ENCODE results near the gene ANKS3.

DNA sequence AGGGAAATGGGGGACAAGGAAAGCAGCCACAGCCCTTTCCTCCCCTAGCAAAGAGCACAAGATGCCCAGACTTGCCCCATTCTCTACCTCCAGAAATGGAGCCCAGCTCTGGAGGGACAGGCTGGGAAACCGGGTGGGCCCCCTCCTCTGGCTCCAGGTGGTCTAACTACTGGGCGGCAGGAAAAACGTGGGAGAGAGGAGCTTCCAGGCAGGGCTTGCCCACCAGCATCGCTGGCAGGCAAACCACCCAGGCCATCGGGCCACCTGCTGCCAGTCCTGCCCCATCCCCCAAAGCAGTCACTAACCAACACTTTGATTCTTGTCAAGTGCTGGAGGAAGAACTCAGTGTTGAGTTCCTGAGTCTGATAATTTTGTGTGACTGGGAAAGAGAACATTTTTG is 15.6 kb downstream of the ANKS3 start:
- TF ChIP-seq, protein P1, sequence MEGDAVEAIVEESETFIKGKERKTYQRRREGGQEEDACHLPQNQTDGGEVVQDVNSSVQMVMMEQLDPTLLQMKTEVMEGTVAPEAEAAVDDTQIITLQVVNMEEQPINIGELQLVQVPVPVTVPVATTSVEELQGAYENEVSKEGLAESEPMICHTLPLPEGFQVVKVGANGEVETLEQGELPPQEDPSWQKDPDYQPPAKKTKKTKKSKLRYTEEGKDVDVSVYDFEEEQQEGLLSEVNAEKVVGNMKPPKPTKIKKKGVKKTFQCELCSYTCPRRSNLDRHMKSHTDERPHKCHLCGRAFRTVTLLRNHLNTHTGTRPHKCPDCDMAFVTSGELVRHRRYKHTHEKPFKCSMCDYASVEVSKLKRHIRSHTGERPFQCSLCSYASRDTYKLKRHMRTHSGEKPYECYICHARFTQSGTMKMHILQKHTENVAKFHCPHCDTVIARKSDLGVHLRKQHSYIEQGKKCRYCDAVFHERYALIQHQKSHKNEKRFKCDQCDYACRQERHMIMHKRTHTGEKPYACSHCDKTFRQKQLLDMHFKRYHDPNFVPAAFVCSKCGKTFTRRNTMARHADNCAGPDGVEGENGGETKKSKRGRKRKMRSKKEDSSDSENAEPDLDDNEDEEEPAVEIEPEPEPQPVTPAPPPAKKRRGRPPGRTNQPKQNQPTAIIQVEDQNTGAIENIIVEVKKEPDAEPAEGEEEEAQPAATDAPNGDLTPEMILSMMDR (IDR thresholded peaks at IDR 0.05; ENCODE audit: low read depth, low read length): no peak
- no peak for TF ChIP-seq POLR2A (IDR thresholded peaks at IDR 0.05; ENCODE audit: extremely low read depth, insufficient read length)

All from NB4 (cell line).